Measurements from ENCODE around the gene SRRM4. TPM values are rescaled to one million over a fixed set of nuclear protein-coding genes. Genes with fewer than 3 reads are reported as not detected.

SRRM4 gene
- total and polyA plus RNA-seq, 10 donors = under 0.01 TPM; not detected in 8

GRCh38 chr12:119082496-119082895, 101.2 kb downstream of the SRRM4 start:
- 34 to 55% (median 42%) methylated on average over 4 of the region's 4 CpGs for WGBS, 5 donors
- Histone ChIP-seq H3K4me1 (no peaks in the 10 kb centered on the region), H3K4me3 (no peak overlapping the region), H3K27ac (no peak overlapping the region), H3K9me3 (no peaks in the 10 kb centered on the region), H3K36me3 (no peaks in the 10 kb centered on the region), H3K27me3 (replicated peaks in 1 of 7) (peaks cover 0 to 41% (median 0%) of the 10 kb centered on the region in 7 donors)
- no peak for DNase-seq
- intact Hi-C loops (cut with DNase I; ENCODE audit: low total_unique reads) = no loop called here
- TF ChIP-seq, protein P1, sequence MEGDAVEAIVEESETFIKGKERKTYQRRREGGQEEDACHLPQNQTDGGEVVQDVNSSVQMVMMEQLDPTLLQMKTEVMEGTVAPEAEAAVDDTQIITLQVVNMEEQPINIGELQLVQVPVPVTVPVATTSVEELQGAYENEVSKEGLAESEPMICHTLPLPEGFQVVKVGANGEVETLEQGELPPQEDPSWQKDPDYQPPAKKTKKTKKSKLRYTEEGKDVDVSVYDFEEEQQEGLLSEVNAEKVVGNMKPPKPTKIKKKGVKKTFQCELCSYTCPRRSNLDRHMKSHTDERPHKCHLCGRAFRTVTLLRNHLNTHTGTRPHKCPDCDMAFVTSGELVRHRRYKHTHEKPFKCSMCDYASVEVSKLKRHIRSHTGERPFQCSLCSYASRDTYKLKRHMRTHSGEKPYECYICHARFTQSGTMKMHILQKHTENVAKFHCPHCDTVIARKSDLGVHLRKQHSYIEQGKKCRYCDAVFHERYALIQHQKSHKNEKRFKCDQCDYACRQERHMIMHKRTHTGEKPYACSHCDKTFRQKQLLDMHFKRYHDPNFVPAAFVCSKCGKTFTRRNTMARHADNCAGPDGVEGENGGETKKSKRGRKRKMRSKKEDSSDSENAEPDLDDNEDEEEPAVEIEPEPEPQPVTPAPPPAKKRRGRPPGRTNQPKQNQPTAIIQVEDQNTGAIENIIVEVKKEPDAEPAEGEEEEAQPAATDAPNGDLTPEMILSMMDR (IDR thresholded peaks at IDR 0.05 in 8 of 11, conservative IDR thresholded peaks at IDR 0.05 in 3 of 11) = no peak
- TF ChIP-seq POLR2A (IDR thresholded peaks at IDR 0.05) = no peak
- TF ChIP-seq POLR2AphosphoS5 (IDR thresholded peaks at IDR 0.05) = no peak

GRCh38 chr12:119088685-119089379, 107.5 kb downstream of the SRRM4 start:
- H3K9me3 ChIP-seq = no peaks in the 10 kb centered on the region
- intact Hi-C loops (cut with DNase I; ENCODE audit: low total_unique reads) = no loop called here
- DNase-seq = no peak
- H3K36me3 ChIP-seq = no peaks in the 10 kb centered on the region
- H3K27me3 ChIP-seq (replicated peaks in 1 of 7) = peaks cover 0 to 37% (median 0%) of the 10 kb centered on the region in 7 donors
- H3K27ac ChIP-seq = no peak overlapping the region
- H3K4me1 ChIP-seq = no peaks in the 10 kb centered on the region
- 71 to 80% (median 73%) methylated on average over 10 of the region's 10 CpGs for WGBS, 5 donors
- TF ChIP-seq POLR2AphosphoS5 (IDR thresholded peaks at IDR 0.05) (no peak), POLR2A (IDR thresholded peaks at IDR 0.05) (no peak)
- TF ChIP-seq, protein P1 (IDR thresholded peaks at IDR 0.05 in 8 of 11, conservative IDR thresholded peaks at IDR 0.05 in 3 of 11) = no peak
- no peak overlapping the region for H3K4me3 ChIP-seq

GRCh38 chr12:119089380-119090013, 108.2 kb downstream of the SRRM4 start:
- no peak for DNase-seq
- no peaks in the 10 kb centered on the region for H3K4me1 ChIP-seq
- H3K27ac ChIP-seq = no peak overlapping the region
- no peaks in the 10 kb centered on the region for H3K9me3 ChIP-seq
- H3K27me3 ChIP-seq (replicated peaks in 1 of 7) = peaks cover 0 to 38% (median 0%) of the 10 kb centered on the region in 7 donors
- H3K4me3 ChIP-seq = no peak overlapping the region
- H3K36me3 ChIP-seq = no peaks in the 10 kb centered on the region
- intact Hi-C loops (cut with DNase I; ENCODE audit: low total_unique reads) = no loop called here
- WGBS, 5 donors = 36 to 64% (median 44%) methylated on average over 1 of the region's 1 CpG
- no peak for TF ChIP-seq POLR2A (IDR thresholded peaks at IDR 0.05)

- 0 to 90% (median 79%) methylated on average over 1 of the region's 1 CpG for WGBS, 5 donors
- Histone ChIP-seq H3K27ac (no peak overlapping the region), H3K36me3 (no peaks in the 10 kb centered on the region), H3K9me3 (no peaks in the 10 kb centered on the region), H3K4me1 (no peaks in the 10 kb centered on the region), H3K27me3 (replicated peaks in 1 of 7) (peaks cover 0 to 36% (median 0%) of the 10 kb centered on the region in 7 donors), H3K4me3 (no peak overlapping the region)
- DNase-seq = no peak
- TF ChIP-seq, protein P1 (IDR thresholded peaks at IDR 0.05 in 8 of 11, conservative IDR thresholded peaks at IDR 0.05 in 3 of 11) = no peak
- no peak for TF ChIP-seq POLR2A (IDR thresholded peaks at IDR 0.05)
- no peak for TF ChIP-seq POLR2AphosphoS5 (IDR thresholded peaks at IDR 0.05)
- intact Hi-C loops (cut with DNase I; ENCODE audit: low total_unique reads) = no loop called here
These were observed 108.9 kb downstream of the SRRM4 start for GRCh38 chr12:119090276-119090675.
